Osteocyte (in vitro differentiated cells): ENCODE results near the gene CGB1. TPM values are rescaled to one million over a fixed set of nuclear protein-coding genes. Genes with fewer than 3 reads are reported as not detected.

Experiments used
- DNase-seq: peaks from one replicate; pipeline ENCODE4 v3.0.0; 2021; ENCODE audit warnings: mixed read lengths; ENCODE audit not compliant: unreplicated experiment; ENCODE audit errors: extremely low spot score
- H3K27ac Mint-ChIP-seq: one replicate; pipeline ENCODE4 v1.8.0; 2021; ENCODE audit warnings: mild to moderate bottlenecking, mixed read lengths; ENCODE audit not compliant: unreplicated experiment
- H3K27me3 Mint-ChIP-seq: one replicate; pipeline ENCODE4 v1.8.0; 2021; ENCODE audit warnings: mixed read lengths; ENCODE audit not compliant: unreplicated experiment
- H3K36me3 Mint-ChIP-seq: one replicate; pipeline ENCODE4 v1.8.0; 2021; ENCODE audit warnings: mixed read lengths; ENCODE audit not compliant: unreplicated experiment
- H3K4me1 Mint-ChIP-seq: one replicate; pipeline ENCODE4 v1.8.0; 2021; ENCODE audit warnings: mixed read lengths; ENCODE audit not compliant: unreplicated experiment
- H3K4me3 Mint-ChIP-seq: one replicate; pipeline ENCODE4 v1.8.0; 2021; ENCODE audit warnings: mild to moderate bottlenecking, moderate library complexity, mixed read lengths; ENCODE audit not compliant: unreplicated experiment
- H3K9me3 Mint-ChIP-seq: one replicate; pipeline ENCODE4 v1.8.0; 2021; ENCODE audit warnings: mixed read lengths; ENCODE audit not compliant: unreplicated experiment
- CTCF ChIP-seq: fragments of 200-600 bp; sonication (generic); IDR thresholded peaks from 2 replicates; pipeline ENCODE4 v1.5.0; 2021; ENCODE audit warnings: antibody characterized with exemption, mild to moderate bottlenecking, moderate library complexity
- total RNA-seq: library from RNA; stranded (reverse); gene quantifications from 2 replicates; pipeline ENCODE4 v1.2.1, GENCODE V29; 2021

CGB1 gene
- total RNA-seq, 1 donor from 2014 or later = not detected

DNA sequence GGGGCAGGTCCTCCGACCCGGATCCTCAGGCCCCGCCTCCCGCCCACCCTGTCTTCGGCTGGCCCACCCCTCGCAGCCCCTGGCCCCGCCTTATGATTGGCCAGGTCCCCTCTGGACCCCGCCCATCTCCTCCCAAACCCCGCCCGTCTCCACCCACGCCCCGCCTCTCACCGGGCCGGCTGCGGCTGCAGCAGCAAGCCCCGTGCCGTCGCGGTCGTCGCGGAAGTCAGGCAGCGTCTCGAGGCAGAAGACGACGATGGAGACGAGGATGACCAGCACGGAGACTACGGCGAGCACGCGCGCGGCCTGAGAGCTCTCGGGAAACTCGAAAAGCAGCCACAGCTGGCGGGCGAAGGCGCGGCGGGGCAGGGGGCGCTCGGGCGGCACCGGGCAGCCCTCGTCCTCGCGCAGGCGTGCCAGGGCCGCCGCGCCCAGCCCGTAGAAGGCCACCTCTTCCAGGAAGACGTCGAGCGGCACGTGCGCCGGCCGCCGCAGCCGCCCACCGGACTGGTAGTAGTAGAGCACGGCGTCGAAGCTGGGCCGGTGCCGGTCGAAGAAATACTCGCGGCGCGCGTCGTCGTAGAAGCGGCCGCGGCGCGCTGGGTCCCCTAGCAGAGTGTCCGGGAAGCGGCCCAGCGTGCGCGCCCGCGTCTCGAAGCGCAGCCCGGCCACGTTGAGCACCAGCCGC is 35.3 kb upstream of the CGB1 start:
- peaks cover 4% of the 10 kb centered on the region for H3K36me3 Mint-ChIP-seq
- peaks cover 7% of the 10 kb centered on the region for H3K9me3 Mint-ChIP-seq
- no peak for DNase-seq
- H3K27ac Mint-ChIP-seq = no peak overlapping the region
- H3K27me3 Mint-ChIP-seq = peaks cover 54% of the 10 kb centered on the region
- H3K4me3 Mint-ChIP-seq = no peak overlapping the region
- TF ChIP-seq CTCF = no peak
- peaks cover 9% of the 10 kb centered on the region for H3K4me1 Mint-ChIP-seq

DNA sequence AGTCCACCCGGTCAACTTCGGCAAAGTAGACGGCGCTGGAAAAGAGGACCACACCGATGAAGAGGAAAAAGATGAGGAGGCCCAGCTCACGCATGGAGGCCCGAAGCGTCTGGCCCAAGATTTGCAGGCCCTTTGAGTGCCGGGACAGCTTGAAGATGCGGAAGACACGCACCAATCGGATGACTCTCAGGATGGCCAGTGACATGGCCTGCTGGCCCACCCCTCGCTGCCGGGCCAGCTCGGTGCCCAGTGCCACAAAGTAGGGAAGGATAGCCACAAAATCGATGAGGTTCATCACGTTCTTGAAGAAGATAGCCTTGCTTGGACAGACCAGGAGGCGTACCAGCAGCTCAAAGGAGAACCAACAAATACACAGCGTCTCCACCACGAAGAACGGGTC is 33.7 kb upstream of the CGB1 start:
- Mint-ChIP-seq H3K9me3 (peaks cover 7% of the 10 kb centered on the region), H3K4me1 (peaks cover 12% of the 10 kb centered on the region), H3K4me3 (no peak overlapping the region), H3K27ac (no peak overlapping the region), H3K36me3 (peaks cover 4% of the 10 kb centered on the region), H3K27me3 (peaks cover 68% of the 10 kb centered on the region)
- DNase-seq = no peak
- TF ChIP-seq CTCF = no peak

DNA sequence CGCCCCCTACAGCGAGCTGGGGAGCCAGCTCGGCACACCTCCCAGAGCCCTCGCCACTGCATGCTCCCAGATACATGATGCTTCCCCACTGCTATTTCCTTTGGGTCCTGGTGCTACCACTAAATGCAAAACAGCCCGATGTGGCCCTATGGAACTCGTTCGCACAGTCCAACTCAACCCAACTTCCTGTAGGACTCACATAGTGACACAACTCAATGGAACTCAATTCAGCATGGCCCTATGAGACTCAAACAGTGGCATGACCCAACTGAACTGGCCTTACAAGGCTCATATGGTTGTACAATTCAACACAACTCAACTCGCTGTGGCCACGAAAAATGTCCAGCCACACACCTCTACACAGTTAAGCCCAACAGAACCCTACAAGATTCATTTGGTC is 32.3 kb upstream of the CGB1 start:
- TF ChIP-seq CTCF = no peak
- peaks cover 66% of the 10 kb centered on the region for H3K27me3 Mint-ChIP-seq
- no peak for DNase-seq
- peaks cover 16% of the 10 kb centered on the region for H3K4me1 Mint-ChIP-seq
- H3K27ac Mint-ChIP-seq = no peak overlapping the region
- H3K9me3 Mint-ChIP-seq = peaks cover 7% of the 10 kb centered on the region
- no peak overlapping the region for H3K4me3 Mint-ChIP-seq
- H3K36me3 Mint-ChIP-seq = peaks cover 4% of the 10 kb centered on the region

GRCh38 chr19:49067554-49067953 is 30.9 kb upstream of the CGB1 start:
- no peak for TF ChIP-seq CTCF
- peaks cover 52% of the 10 kb centered on the region for H3K27me3 Mint-ChIP-seq
- DNase-seq = no peak
- no peak overlapping the region for H3K27ac Mint-ChIP-seq
- H3K4me1 Mint-ChIP-seq = peaks cover 7% of the 10 kb centered on the region
- peaks cover 7% of the 10 kb centered on the region for H3K9me3 Mint-ChIP-seq
- no peak overlapping the region for H3K4me3 Mint-ChIP-seq
- no peaks in the 10 kb centered on the region for H3K36me3 Mint-ChIP-seq

DNA sequence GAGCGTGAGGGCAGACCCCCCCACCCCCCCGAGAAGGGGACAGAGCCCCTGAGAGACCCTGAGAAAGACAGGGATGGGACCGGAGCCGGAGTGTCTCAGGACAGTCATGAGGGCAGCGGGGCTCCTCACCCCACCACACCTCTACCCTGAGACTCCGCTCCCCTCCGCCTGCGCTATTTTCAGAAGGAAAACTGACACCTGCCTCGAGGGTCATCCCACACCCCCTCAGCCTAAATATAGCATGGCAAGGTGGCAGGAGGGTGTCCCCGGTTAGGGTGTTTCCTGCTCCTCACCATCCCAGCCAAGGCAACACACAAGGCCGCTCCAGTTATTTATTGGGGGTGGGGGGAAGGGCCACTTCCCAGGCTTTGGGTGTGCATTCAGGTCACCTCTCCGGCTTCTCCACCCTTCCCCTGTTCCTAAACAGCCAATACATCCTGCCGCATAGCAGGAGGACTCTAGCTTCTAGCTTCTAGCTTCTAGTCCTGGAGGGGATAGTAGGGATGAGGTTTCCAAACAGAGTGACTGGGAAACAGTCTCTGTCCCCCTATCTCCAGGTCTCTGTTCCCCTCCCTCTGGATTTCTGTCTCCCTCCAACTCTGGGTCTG is 29.3 kb upstream of the CGB1 start:
- H3K9me3 Mint-ChIP-seq = peaks cover 7% of the 10 kb centered on the region
- no peaks in the 10 kb centered on the region for H3K36me3 Mint-ChIP-seq
- H3K4me1 Mint-ChIP-seq = peaks cover 7% of the 10 kb centered on the region
- no peak for TF ChIP-seq CTCF
- H3K27ac Mint-ChIP-seq = no peak overlapping the region
- H3K4me3 Mint-ChIP-seq = no peak overlapping the region
- peaks cover 46% of the 10 kb centered on the region for H3K27me3 Mint-ChIP-seq
- DNase-seq = no peak
